Adrenal gland (tissue), 5 donors: ENCODE data around the gene TNXB.

Source experiments
- POLR2A ChIP-seq, 2 donors: fragments of 450-650 bp; IDR thresholded peaks; one replicate each; pipeline ENCODE4 v1.6.1; 2017; ENCODE audit warnings: antibody characterized with exemption in 2 of 2, mild to moderate bottlenecking in 2 of 2, moderate library complexity in 1 of 2
- TF ChIP-seq, protein P1 (sequence below), 6 experiments: fragments of 450-650 bp in 4 of 6; fragments of 200-600 bp in 2 of 6; sonication (generic) in 1 of 6; IDR thresholded peaks; 1 replicate in 5 of 6; 2 replicates in 1 of 6; pipeline versions ENCODE4 v1.5.1 to v1.8.0; 2016 to 2021; ENCODE audit warnings: antibody characterized with exemption in 6 of 6, mild to moderate bottlenecking in 2 of 6, moderate library complexity in 1 of 6
- donor health status: DM: no; HTN: no; CAD: no.

DNA sequence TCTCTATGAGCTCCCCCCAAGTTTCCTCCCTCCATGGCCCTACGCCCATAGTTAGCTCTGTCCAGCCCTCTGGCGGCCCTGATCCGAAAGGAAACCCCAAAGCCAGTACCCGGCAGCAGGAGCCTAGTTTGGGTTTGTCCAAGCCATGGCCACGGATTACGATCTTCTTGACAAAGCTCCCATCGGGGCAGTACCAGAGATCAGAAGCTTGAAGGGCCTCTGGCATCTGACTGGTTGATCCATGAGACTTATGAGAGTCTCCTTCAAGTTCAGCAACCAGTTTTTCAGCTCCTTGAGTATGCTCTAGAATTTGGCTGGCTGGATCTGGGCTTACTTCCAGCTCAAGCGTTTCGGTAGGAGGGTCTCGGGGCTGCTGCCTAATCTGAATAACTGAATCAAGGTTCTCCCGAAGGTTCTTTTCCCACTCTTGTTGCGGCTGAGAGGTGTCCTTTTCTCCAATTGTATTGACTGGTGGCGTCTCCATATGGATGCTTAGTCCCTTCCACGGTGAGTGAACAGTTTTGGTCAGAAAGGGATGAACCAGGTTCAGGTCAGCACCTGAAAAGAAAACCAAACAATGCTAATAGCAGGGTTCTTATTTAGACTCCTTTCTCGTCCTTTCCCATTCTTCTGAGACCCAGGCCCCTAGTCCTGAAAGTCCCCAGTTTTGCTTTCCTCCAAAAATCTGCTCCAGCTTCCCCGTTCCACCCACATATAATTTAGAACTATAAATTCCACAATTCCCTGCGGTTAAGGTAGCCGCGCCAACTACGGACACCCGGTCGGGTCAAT, 20.4 kb upstream of the TNXB start:
- TF ChIP-seq, protein P1, sequence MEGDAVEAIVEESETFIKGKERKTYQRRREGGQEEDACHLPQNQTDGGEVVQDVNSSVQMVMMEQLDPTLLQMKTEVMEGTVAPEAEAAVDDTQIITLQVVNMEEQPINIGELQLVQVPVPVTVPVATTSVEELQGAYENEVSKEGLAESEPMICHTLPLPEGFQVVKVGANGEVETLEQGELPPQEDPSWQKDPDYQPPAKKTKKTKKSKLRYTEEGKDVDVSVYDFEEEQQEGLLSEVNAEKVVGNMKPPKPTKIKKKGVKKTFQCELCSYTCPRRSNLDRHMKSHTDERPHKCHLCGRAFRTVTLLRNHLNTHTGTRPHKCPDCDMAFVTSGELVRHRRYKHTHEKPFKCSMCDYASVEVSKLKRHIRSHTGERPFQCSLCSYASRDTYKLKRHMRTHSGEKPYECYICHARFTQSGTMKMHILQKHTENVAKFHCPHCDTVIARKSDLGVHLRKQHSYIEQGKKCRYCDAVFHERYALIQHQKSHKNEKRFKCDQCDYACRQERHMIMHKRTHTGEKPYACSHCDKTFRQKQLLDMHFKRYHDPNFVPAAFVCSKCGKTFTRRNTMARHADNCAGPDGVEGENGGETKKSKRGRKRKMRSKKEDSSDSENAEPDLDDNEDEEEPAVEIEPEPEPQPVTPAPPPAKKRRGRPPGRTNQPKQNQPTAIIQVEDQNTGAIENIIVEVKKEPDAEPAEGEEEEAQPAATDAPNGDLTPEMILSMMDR (IDR thresholded peaks at IDR 0.05) = no peak
- no peak for TF ChIP-seq POLR2A (IDR thresholded peaks at IDR 0.05)
